Astrocyte (in vitro differentiated cells and primary cell): ENCODE measurements around the gene TRMT1.

Source experiments
- EZH2 ChIP-seq: IDR thresholded peaks from 2 replicates; pipeline ENCODE4 v1.6.1; 2012; ENCODE audit warnings: mild to moderate bottlenecking, low read length, inconsistent platforms; ENCODE audit not compliant: insufficient read depth
- TF ChIP-seq, protein P1 (sequence below): IDR thresholded peaks from 2 replicates; pipeline ENCODE4 v1.5.1; 2011; ENCODE audit warnings: low read depth, mild to moderate bottlenecking, inconsistent platforms, low read length, moderate library complexity; ENCODE audit not compliant: insufficient read depth

DNA sequence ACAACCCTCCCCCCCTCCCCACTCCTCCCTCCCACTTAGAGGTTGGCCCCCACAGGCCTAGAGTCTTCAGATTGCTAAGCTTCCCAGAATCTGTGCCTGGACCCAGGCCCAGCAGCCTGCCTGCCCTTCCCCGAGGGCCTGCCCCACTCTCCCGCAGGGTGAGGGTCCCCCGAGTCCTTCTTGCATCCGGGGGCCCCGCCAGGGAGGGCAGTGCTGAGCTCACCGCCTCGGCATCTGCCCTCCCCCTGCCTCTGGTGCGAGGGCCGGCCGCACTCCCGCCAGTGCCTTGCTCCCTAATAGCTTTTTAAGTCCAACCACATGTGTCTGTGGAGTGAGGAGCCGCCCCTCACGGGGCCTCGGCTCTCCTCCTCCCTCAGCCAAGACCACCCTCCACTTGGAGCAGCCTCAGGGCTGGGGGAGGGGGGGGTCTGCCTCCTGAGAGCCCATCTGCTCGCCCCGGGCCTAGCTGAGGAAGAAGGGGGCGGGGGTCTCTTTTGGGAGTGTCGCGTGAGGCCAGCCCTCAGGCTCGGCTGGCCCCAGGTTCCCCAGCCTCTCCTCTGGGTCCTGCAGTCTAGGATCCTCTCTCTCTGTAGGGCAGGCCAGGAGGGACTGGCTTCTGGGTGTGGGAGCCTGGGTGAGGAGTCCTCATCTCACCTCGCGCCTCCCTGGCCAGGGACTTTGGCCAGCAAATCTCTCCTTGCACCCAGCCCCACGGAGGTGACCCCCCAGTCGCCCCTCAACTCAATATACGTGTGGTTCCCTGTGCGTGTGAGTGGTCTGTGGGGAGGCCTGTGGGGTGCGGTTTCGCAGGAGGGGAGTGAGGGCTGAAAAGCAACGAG lies 61.1 kb downstream of the TRMT1 start:
- no peak for TF ChIP-seq EZH2
- TF ChIP-seq, protein P1, sequence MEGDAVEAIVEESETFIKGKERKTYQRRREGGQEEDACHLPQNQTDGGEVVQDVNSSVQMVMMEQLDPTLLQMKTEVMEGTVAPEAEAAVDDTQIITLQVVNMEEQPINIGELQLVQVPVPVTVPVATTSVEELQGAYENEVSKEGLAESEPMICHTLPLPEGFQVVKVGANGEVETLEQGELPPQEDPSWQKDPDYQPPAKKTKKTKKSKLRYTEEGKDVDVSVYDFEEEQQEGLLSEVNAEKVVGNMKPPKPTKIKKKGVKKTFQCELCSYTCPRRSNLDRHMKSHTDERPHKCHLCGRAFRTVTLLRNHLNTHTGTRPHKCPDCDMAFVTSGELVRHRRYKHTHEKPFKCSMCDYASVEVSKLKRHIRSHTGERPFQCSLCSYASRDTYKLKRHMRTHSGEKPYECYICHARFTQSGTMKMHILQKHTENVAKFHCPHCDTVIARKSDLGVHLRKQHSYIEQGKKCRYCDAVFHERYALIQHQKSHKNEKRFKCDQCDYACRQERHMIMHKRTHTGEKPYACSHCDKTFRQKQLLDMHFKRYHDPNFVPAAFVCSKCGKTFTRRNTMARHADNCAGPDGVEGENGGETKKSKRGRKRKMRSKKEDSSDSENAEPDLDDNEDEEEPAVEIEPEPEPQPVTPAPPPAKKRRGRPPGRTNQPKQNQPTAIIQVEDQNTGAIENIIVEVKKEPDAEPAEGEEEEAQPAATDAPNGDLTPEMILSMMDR = no peak
